ENCODE results near the gene GBP4. TPM values are rescaled to one million over a fixed set of nuclear protein-coding genes. Genes with fewer than 3 reads are reported as not detected.

GBP4 gene
- total and polyA plus RNA-seq, 2 experiments from 2014 or later = 0.03 TPM; not detected in 1

- Histone ChIP-seq H3K79me2 (ENCODE audit: insufficient read depth) (no peaks in the 10 kb centered on the region), H3F3A (ENCODE audit: insufficient read depth) (no peaks in the 10 kb centered on the region), H3K4me2 (ENCODE audit: unreplicated experiment) (no peak overlapping the region), H2AFZ (no peak overlapping the region), H3K36me3 (ENCODE audit: low read depth) (no peaks in the 10 kb centered on the region), H4K20me1 (ENCODE audit: insufficient read depth) (no peaks in the 10 kb centered on the region), H3K9ac (no peak overlapping the region), H3K27ac (no peak overlapping the region), H3K9me2 (ENCODE audit: insufficient read depth) (no peaks in the 10 kb centered on the region), H3K4me3 (no peak overlapping the region), H3K4me1 (ENCODE audit: insufficient read depth) (no peaks in the 10 kb centered on the region), H3K27me3 (replicated peaks; ENCODE audit: insufficient read depth) (no peaks in the 10 kb centered on the region), H3K9me3 (ENCODE audit: low read depth) (no peaks in the 10 kb centered on the region)
- no peak for TF ChIP-seq EZH2 (IDR thresholded peaks at IDR 0.05; ENCODE audit: insufficient read depth, poor library complexity, severe bottlenecking)
- in situ Hi-C loops (cut with MboI) = no loop called here
- 35 to 43% methylated on average over 3 of the region's 3 CpGs for WGBS, 2 experiments (ENCODE audit: low coverage in 1 of 2, low lambda C conversion rate in 2 of 2, missing lambda C conversion rate in 2 of 2)
- DNase-seq = no peak
These were observed 50.8 kb downstream of the GBP4 start for GRCh38 chr1:89147678-89148658.

DNA sequence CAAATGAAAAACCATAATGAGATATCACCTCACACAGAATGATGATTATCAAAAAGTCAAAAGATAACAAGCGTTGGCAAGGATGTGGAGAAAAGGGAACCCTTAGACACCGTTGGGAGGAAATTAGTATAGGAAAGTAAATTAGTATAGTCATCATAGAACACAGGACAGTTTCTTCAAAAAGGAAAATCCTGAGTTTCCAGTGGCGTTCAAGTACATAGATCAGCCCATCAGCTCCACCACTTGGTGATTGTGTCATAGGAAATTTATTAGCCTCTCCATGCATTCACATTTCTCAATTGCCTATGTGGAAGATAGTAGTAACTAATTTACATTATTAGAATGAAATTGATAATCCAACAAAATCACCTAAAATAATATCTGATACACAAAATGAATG, 52.0 kb downstream of the GBP4 start:
- Histone ChIP-seq H3K4me2 (ENCODE audit: unreplicated experiment) (no peak overlapping the region), H3F3A (ENCODE audit: insufficient read depth) (no peaks in the 10 kb centered on the region), H3K9me3 (ENCODE audit: low read depth) (no peaks in the 10 kb centered on the region), H3K9ac (no peak overlapping the region), H4K20me1 (ENCODE audit: insufficient read depth) (no peaks in the 10 kb centered on the region), H3K36me3 (ENCODE audit: low read depth) (no peaks in the 10 kb centered on the region), H2AFZ (no peak overlapping the region), H3K27me3 (replicated peaks; ENCODE audit: insufficient read depth) (no peaks in the 10 kb centered on the region), H3K9me2 (ENCODE audit: insufficient read depth) (no peaks in the 10 kb centered on the region), H3K27ac (no peak overlapping the region), H3K4me1 (ENCODE audit: insufficient read depth) (no peaks in the 10 kb centered on the region), H3K79me2 (ENCODE audit: insufficient read depth) (no peaks in the 10 kb centered on the region), H3K4me3 (no peak overlapping the region)
- in situ Hi-C loops (cut with MboI) = no loop called here
- TF ChIP-seq EZH2 (IDR thresholded peaks at IDR 0.05; ENCODE audit: insufficient read depth, poor library complexity, severe bottlenecking) = no peak
- TF ChIP-seq EZH2phosphoT487 (IDR thresholded peaks at IDR 0.05; ENCODE audit: insufficient read depth, low read depth) = no peak
- 76 to 77% methylated on average over 3 of the region's 3 CpGs for WGBS, 2 experiments (ENCODE audit: low coverage in 1 of 2, low lambda C conversion rate in 2 of 2, missing lambda C conversion rate in 2 of 2)
- DNase-seq = no peak

- Histone ChIP-seq H3K27ac (no peak overlapping the region), H3K9me2 (ENCODE audit: insufficient read depth) (no peaks in the 10 kb centered on the region), H3F3A (ENCODE audit: insufficient read depth) (no peaks in the 10 kb centered on the region), H3K79me2 (ENCODE audit: insufficient read depth) (no peaks in the 10 kb centered on the region), H3K9ac (no peak overlapping the region), H3K4me2 (ENCODE audit: unreplicated experiment) (no peak overlapping the region), H3K27me3 (replicated peaks; ENCODE audit: insufficient read depth) (no peaks in the 10 kb centered on the region), H2AFZ (no peak overlapping the region), H3K4me3 (no peak overlapping the region), H3K36me3 (ENCODE audit: low read depth) (no peaks in the 10 kb centered on the region), H4K20me1 (ENCODE audit: insufficient read depth) (no peaks in the 10 kb centered on the region), H3K9me3 (ENCODE audit: low read depth) (no peaks in the 10 kb centered on the region), H3K4me1 (ENCODE audit: insufficient read depth) (no peaks in the 10 kb centered on the region)
- in situ Hi-C loops (cut with MboI) = no loop called here
- 50 to 63% methylated on average over 2 of the region's 2 CpGs for WGBS, 2 experiments (ENCODE audit: low coverage in 1 of 2, low lambda C conversion rate in 2 of 2, missing lambda C conversion rate in 2 of 2)
- TF ChIP-seq EZH2 (IDR thresholded peaks at IDR 0.05; ENCODE audit: insufficient read depth, poor library complexity, severe bottlenecking) (no peak), EZH2phosphoT487 (IDR thresholded peaks at IDR 0.05; ENCODE audit: insufficient read depth, low read depth) (no peak)
- no peak for DNase-seq
These were observed 55.3 kb downstream of the GBP4 start for GRCh38 chr1:89143484-89143883.

DNA sequence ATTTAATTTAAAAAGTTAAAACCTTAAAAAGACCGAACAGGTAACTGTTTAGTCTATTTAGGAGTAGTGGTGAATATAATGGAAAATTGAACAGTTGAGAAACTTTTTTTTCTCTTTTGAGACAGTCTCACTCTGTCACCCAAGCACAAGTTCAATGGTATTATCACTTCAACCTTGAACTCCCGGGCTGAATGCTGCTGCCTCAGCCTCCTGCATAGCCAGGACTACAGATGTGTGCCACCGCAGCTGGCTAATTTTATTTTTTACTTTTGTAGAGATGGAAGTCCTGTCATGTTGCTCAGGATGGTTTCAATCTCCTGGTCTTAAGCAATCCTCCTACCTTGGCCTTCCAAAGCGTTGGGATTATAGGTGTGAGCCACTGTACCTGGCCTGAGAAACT, 56.6 kb downstream of the GBP4 start:
- Histone ChIP-seq H3K4me3 (no peak overlapping the region), H3K9ac (no peak overlapping the region), H3K9me2 (ENCODE audit: insufficient read depth) (no peaks in the 10 kb centered on the region), H4K20me1 (ENCODE audit: insufficient read depth) (no peaks in the 10 kb centered on the region), H3K9me3 (ENCODE audit: low read depth) (no peaks in the 10 kb centered on the region), H3K27ac (no peak overlapping the region), H3K36me3 (ENCODE audit: low read depth) (no peaks in the 10 kb centered on the region), H3K4me2 (ENCODE audit: unreplicated experiment) (no peak overlapping the region), H3K4me1 (ENCODE audit: insufficient read depth) (no peaks in the 10 kb centered on the region), H3F3A (ENCODE audit: insufficient read depth) (no peaks in the 10 kb centered on the region), H2AFZ (no peak overlapping the region), H3K27me3 (replicated peaks; ENCODE audit: insufficient read depth) (no peaks in the 10 kb centered on the region), H3K79me2 (ENCODE audit: insufficient read depth) (no peaks in the 10 kb centered on the region)
- TF ChIP-seq EZH2phosphoT487 (IDR thresholded peaks at IDR 0.05; ENCODE audit: insufficient read depth, low read depth) = no peak
- TF ChIP-seq EZH2 (IDR thresholded peaks at IDR 0.05; ENCODE audit: insufficient read depth, poor library complexity, severe bottlenecking) = no peak
- 79 to 81% methylated on average over 4 of the region's 4 CpGs for WGBS, 2 experiments (ENCODE audit: low coverage in 1 of 2, low lambda C conversion rate in 2 of 2, missing lambda C conversion rate in 2 of 2)
- in situ Hi-C loops (cut with MboI) = no loop called here
- DNase-seq = no peak

All from GM23248 (cell line).